HG03066 (cell line): ENCODE measurements around the gene THADA.

Experiments
- ATAC-seq: cut with Tn5 transposase; IDR thresholded peaks from one replicate; pipeline ENCODE4 v1.9.1; 2021; ENCODE audit warnings: low read depth; ENCODE audit not compliant: unreplicated experiment

Gene THADA

GRCh38 chr2:43217228-43218154 lies 378.3 kb downstream of the THADA start:
- ATAC-seq, result no peak

GRCh38 chr2:43216629-43217028 lies 379.2 kb downstream of the THADA start:
- ATAC-seq, result no peak

GRCh38 chr2:43215673-43216255 lies 380.1 kb downstream of the THADA start:
- no peak for ATAC-seq

- ATAC-seq, result no peak
These were observed 381.6 kb downstream of the THADA start for GRCh38 chr2:43214253-43214652.

- ATAC-seq, result no peak
These were observed 382.9 kb downstream of the THADA start for GRCh38 chr2:43212931-43213330.

GRCh38 chr2:43212216-43212835 lies 383.5 kb downstream of the THADA start:
- no peak for ATAC-seq

GRCh38 chr2:43210467-43211303 lies 385.2 kb downstream of the THADA start:
- ATAC-seq, result no peak

GRCh38 chr2:43210125-43210466 lies 385.7 kb downstream of the THADA start:
- ATAC-seq, result no peak

- ATAC-seq, result no peak
These were observed 386.6 kb downstream of the THADA start for GRCh38 chr2:43209204-43209717.

GRCh38 chr2:43207553-43208300 lies 388.1 kb downstream of the THADA start:
- no peak for ATAC-seq

- no peak for ATAC-seq
These were observed 389.2 kb downstream of the THADA start for GRCh38 chr2:43206602-43207001.

- ATAC-seq, result no peak
These were observed 392.5 kb downstream of the THADA start for GRCh38 chr2:43203373-43203772.

GRCh38 chr2:43202289-43202688 lies 393.5 kb downstream of the THADA start:
- no peak for ATAC-seq

GRCh38 chr2:43201497-43201896 lies 394.3 kb downstream of the THADA start:
- no peak for ATAC-seq

- no peak for ATAC-seq
These were observed 394.8 kb downstream of the THADA start for GRCh38 chr2:43201016-43201415.

- no peak for ATAC-seq
These were observed 396.0 kb downstream of the THADA start for GRCh38 chr2:43199492-43200488.

GRCh38 chr2:43198263-43198662 lies 397.6 kb downstream of the THADA start:
- ATAC-seq, result no peak

- ATAC-seq, result no peak
These were observed 398.3 kb downstream of the THADA start for GRCh38 chr2:43197588-43197896.
